HG02642 (cell line): ENCODE data around the gene CRB1.

Experiments
- ATAC-seq: cut with Tn5 transposase; IDR thresholded peaks from one replicate; pipeline ENCODE4 v1.9.1; 2021; ENCODE audit warnings: mild to moderate bottlenecking; ENCODE audit not compliant: unreplicated experiment, poor library complexity

The CRB1 gene

GRCh38 chr1:197302775-197303174 is 34.7 kb downstream of the CRB1 start:
- no peak for ATAC-seq

- ATAC-seq = no peak
Observed at GRCh38 chr1:197303463-197303862, 35.4 kb downstream of the CRB1 start.

- ATAC-seq = no peak
Observed at GRCh38 chr1:197304638-197305200, 36.7 kb downstream of the CRB1 start.

GRCh38 chr1:197305925-197306324 is 37.9 kb downstream of the CRB1 start:
- ATAC-seq = no peak

DNA sequence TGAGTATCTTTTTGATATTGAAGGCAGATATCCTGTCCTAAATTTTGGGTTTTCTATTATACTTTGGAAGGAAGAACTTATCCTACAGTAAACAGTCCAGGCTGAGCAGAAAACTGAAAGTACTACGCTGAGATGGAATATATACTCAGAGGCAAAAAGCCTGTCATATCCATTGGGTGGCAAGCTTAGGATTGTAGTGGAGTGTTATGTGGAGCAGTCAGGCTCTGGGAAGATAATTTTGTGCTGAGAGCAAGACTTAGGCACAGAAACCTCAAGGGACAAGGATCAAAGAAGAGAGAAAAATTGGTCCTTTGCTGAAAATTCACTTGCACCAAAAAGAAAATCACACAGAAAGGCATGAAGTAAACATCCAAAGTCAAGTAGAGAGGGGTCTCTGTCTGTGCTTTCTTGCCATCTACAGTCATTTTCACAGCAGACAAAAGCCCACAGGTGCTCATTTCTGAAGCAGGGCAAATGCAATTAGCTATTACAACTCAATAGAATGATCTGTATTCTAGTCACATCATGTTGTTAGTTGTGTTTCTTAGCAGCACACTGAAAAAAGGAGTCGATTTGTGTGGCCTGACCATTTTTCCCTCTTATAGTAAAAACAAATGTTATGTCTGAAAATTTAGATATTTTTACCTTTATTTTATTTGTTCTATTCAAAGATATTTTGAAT is 38.5 kb downstream of the CRB1 start:
- no peak for ATAC-seq

DNA sequence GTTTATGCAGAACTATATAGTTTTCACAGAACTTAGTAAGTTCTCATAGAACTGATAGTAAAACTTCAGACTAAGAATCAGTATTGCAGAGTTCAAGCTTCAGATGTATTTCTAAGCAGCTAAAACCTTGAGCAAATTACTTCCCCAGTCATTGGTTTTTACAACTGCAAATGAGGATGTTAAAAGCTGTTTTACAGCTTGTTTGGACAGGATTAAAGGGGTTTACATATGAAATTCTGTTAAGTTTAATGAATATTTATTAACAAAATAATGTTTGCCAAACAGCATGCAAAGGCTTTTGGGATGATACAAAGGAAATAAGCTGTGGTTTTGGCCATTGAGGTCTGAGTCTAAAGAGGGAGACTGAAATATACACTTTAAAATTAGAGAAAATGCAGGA is 39.1 kb downstream of the CRB1 start:
- ATAC-seq = no peak

DNA sequence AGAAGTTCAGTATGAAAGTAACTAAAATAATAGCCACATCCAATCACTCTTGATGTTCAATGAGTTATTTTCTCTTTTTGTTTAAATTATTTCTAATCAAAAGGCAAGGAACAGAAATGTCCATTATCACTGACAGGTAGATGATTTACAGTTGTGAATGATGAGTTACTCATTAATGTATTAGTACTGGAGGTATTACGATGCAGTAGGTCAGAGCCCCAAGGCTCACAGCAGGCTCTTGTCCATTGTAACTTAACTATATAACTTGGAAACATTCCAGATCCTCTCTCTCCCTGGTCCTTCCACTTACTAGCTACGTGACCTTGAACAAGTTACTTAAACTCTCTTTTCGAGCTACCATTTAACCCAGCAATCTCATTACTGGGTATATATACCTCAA is 39.5 kb downstream of the CRB1 start:
- ATAC-seq = no peak

- no peak for ATAC-seq
Observed at GRCh38 chr1:197311081-197311480, 43.0 kb downstream of the CRB1 start.

GRCh38 chr1:197312163-197312562 is 44.1 kb downstream of the CRB1 start:
- ATAC-seq = no peak

- no peak for ATAC-seq
Observed at GRCh38 chr1:197313713-197314112, 45.7 kb downstream of the CRB1 start.

- ATAC-seq = no peak
Observed at GRCh38 chr1:197314682-197315081, 46.6 kb downstream of the CRB1 start.

GRCh38 chr1:197319631-197320030 is 51.6 kb downstream of the CRB1 start:
- ATAC-seq = no peak

DNA sequence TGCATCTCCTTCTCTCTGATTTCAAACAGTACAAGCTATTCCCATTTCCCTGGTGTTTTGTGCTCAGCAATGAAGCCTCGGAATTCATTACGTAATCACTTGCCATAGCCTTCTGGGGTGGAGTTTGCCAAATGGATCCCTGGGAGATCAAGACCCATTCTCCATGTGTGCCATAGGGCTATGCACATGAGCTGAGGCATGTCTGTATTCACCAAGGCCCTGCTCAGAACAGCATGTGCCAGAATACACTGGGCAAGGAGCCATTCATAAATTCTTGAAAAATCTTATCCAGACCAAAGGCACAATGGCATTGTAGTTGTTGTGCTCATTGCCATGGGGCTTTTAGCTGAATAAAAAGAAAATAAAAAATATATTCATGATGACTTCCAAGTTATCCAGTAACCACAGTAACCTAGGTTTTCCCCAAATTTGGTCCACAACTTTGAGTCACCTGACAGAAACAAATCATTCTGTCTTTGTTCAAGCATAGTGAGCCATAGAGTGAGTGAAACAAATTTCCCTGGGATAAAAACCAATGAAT is 53.0 kb downstream of the CRB1 start:
- no peak for ATAC-seq

DNA sequence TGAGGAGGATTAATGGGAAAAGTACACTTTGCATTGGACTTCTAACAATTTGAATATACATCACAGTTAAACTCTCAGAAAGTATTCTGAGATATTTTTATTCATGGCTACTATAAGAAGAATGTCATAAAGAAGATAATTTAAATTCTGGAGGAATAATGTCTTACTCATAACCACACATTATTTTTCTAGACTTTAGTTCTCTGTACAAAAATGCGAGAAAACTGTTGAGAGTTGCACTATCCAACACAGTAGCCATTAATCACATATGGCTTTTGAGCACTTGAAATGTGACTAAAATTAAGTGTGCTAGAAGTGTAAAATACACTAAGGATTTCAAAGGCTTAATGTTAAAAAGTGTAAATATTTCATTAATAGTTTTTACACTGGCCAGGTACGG is 53.8 kb downstream of the CRB1 start:
- ATAC-seq = no peak

DNA sequence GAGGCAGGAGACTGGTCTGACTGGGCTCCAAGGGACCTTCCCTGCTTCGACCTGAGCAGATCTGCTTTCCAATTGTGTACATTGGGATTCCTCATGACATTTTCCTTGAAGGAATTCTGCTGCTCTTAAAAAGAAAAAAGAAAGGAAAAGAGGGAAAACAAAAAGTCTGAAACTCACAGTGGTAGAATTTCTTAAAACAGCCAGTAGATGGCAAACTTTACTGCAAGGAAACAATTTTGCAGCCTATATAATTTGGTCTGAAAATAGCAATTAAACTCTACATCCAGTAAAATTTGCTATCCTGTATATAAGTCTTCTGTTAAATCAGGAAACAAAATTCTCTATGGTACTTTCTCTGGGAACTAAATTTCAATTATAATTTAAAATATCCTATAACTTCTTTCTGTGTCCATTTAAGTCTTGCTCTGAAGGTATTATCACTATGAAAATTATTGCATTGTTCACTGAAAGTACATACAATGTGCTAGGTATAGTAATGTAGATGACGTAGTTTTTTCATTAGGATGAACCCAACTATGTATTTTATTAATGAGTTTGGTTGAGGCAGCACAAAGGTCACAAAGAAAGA is 59.8 kb downstream of the CRB1 start:
- no peak for ATAC-seq

- ATAC-seq = no peak
Observed at GRCh38 chr1:197330213-197330612, 62.2 kb downstream of the CRB1 start.

DNA sequence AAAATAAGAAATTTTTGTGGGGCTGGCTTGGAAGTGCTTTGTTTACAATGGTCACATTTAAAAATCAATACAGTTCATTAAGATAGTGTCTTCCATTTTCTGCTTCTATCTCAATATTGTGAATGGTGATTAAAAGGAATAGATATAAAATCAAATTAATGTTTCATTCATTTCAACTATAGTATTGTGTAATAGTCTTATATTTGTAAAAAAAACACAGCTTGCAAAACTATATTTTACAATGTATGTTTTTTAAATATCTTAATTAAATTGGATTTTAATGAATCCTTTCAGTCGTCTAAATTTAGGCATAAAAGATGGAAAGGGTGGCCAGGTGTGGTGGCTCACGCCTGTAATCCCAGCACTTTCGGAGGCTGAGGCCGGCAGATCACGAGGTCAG is 63.5 kb downstream of the CRB1 start:
- ATAC-seq = no peak

GRCh38 chr1:197333041-197333440 is 65.0 kb downstream of the CRB1 start:
- no peak for ATAC-seq

DNA sequence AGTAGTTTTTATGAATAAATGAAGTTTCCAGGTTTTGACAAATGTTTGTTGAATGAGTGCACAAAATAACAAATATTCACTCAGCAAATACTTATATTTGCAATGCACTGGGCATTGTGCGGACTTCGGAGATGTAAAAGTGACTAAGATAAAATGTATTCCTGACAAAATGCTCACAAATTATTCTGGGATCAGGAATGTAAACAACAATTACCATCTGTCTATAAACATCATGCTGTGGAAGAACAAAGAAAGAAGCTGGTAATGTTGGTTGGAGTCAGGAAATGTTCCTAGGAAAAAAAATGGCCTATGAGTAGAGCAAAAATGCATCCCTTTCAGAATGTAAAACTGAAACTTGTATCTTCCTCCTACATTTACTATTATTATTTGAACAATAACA is 68.5 kb downstream of the CRB1 start:
- no peak for ATAC-seq

DNA sequence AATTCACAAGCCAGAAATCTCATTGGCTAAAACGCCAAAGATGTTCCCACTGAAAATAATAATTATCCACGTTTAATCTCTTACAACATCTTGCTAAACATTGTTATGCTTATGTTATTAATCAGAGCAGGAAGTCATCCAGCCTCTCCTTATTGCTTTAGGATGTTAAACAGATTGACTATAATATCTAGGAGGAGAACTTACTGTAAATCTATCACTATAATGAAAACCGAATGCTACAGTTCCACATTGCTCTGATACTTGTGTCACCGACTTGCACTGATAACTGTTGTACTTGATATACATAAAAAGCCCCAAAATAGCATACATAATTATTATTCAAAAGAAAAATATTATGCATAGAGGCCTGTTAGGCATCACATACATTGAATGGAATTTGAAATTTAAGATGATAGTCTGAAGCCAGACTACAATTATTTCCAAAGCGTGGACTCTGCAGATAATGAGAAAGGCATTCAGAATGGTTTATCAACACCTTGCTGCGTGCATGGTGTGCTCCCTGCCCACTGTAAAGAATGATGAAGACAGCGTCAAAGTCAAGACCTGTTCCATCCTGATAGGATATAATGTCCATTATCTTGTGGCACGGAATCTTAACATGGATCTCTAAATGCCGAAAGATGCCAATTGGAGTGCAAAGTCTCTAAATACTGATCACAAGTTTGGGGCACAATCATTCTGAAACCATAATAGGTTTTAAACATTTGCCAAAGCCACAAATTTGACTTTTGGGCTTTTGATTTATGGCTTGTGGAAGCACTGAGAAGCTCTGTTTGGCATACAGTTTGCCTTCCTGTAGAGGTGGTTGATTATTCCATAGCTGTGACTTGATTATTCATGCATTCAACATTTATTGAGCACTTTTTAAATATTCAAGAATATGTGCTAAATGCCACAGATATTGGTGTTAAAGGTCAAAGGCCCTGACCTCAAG is 71.3 kb downstream of the CRB1 start:
- ATAC-seq = no peak

GRCh38 chr1:197341626-197342025 is 73.6 kb downstream of the CRB1 start:
- ATAC-seq = no peak
